Osteoblast (primary cell): ENCODE data around the gene BTBD18. TPM values are rescaled to one million over a fixed set of nuclear protein-coding genes. Genes with fewer than 3 reads are reported as not detected.

ENCODE experiments used
- DNase-seq: peaks from one replicate; pipeline ENCODE4 v3.0.0; 2011; ENCODE audit warnings: low spot score, mixed read lengths; ENCODE audit not compliant: insufficient read length; ENCODE audit errors: missing footprints
- H2AFZ ChIP-seq: 2 replicates; pipeline ENCODE4 v1.6.0; 2011; ENCODE audit warnings: mild to moderate bottlenecking, low read length
- H3K27ac ChIP-seq: 2 replicates; pipeline ENCODE4 v1.5.1; 2011; ENCODE audit warnings: mild to moderate bottlenecking, low read depth, low read length, moderate library complexity
- H3K27me3 ChIP-seq: 2 replicates; pipeline ENCODE4 v1.6.0; 2012; ENCODE audit warnings: mild to moderate bottlenecking, control low read depth, inconsistent platforms, low read length, moderate library complexity; ENCODE audit not compliant: insufficient read depth
- H3K36me3 ChIP-seq: 2 replicates; pipeline ENCODE4 v1.5.1; 2011; ENCODE audit warnings: mild to moderate bottlenecking, low read length, control low read depth, moderate library complexity; ENCODE audit not compliant: insufficient read depth
- H3K4me1 ChIP-seq: 2 replicates; pipeline ENCODE4 v1.5.1; 2011; ENCODE audit warnings: mild to moderate bottlenecking, low read length, control low read depth, moderate library complexity; ENCODE audit not compliant: insufficient read depth
- H3K4me2 ChIP-seq: 2 replicates; pipeline ENCODE4 v1.6.0; 2011; ENCODE audit warnings: mild to moderate bottlenecking, low read length; ENCODE audit not compliant: insufficient read depth
- H3K4me3 ChIP-seq: fragments of 200-600 bp; sonication (generic); 3 replicates; pipeline ENCODE4 v1.5.1; 2012; ENCODE audit warnings: mild to moderate bottlenecking, low read length, inconsistent platforms; ENCODE audit not compliant: insufficient read depth
- H3K79me2 ChIP-seq: 2 replicates; pipeline ENCODE4 v1.6.0; 2012; ENCODE audit warnings: mild to moderate bottlenecking, low read length, control low read depth, inconsistent platforms; ENCODE audit not compliant: insufficient read depth
- H3K9me3 ChIP-seq: 2 replicates; pipeline ENCODE4 v1.5.1; 2011; ENCODE audit warnings: low read depth, low read length, control low read depth
- H4K20me1 ChIP-seq: 2 replicates; pipeline ENCODE4 v1.6.0; 2012; ENCODE audit warnings: mild to moderate bottlenecking, low read length, control low read depth; ENCODE audit not compliant: insufficient read depth
- CTCF ChIP-seq: IDR thresholded peaks from 2 replicates; pipeline ENCODE4 v1.5.1; 2011; ENCODE audit warnings: mild to moderate bottlenecking, low read depth, low read length, moderate library complexity; ENCODE audit errors: extremely low read depth
- total RNA-seq: library from RNA; depleted of rRNA; stranded (reverse); fragments of >200 nt; gene quantifications from 2 replicates; pipeline ENCODE4 v1.2.3, GENCODE V29; 2012

BTBD18 gene
- total RNA-seq = not detected in 2 replicates

- no peaks in the 10 kb centered on the region for H3K4me1 ChIP-seq
- no peak within 1 kb of the TSS for H2AFZ ChIP-seq
- no peak within 1 kb of the TSS for H3K27ac ChIP-seq
- peaks cover 3% of the 10 kb centered on the region for H3K36me3 ChIP-seq
- H3K4me3 ChIP-seq = no peak within 1 kb of the TSS
- peak; percentile 63 for TF ChIP-seq CTCF
- no peaks in the 10 kb centered on the region for H4K20me1 ChIP-seq
- no peaks in the 10 kb centered on the region for H3K79me2 ChIP-seq
- no peaks in the 10 kb centered on the region for H3K27me3 ChIP-seq
- DNase-seq = peak; percentile 90
- H3K4me2 ChIP-seq = no peak within 1 kb of the TSS
- no peaks in the 10 kb centered on the region for H3K9me3 ChIP-seq
Measured at GRCh38 chr11:57751676-57752253, at the start of gene BTBD18. Gene BTBD18 (minus strand): TSS chr11:57751819. CDS start chr11:57751188, 631 bp downstream.

GRCh38 chr11:57801183-57801485, 49.5 kb upstream of the BTBD18 start:
- Histone ChIP-seq H3K4me2 (no peak overlapping the region), H2AFZ (no peak overlapping the region), H3K4me1 (peaks cover 16% of the 10 kb centered on the region), H3K27me3 (no peaks in the 10 kb centered on the region), H3K4me3 (no peak overlapping the region), H3K36me3 (peaks cover 51% of the 10 kb centered on the region), H3K9me3 (no peaks in the 10 kb centered on the region), H3K79me2 (peaks cover 68% of the 10 kb centered on the region), H3K27ac (no peak overlapping the region), H4K20me1 (peaks cover 29% of the 10 kb centered on the region)
- no peak for TF ChIP-seq CTCF
- no peak for DNase-seq

GRCh38 chr11:57800444-57801182, 49.0 kb upstream of the BTBD18 start:
- Histone ChIP-seq H3K4me1 (peaks cover 16% of the 10 kb centered on the region), H3K79me2 (peaks cover 67% of the 10 kb centered on the region), H3K4me3 (no peak overlapping the region), H3K27ac (no peak overlapping the region), H3K4me2 (no peak overlapping the region), H3K27me3 (no peaks in the 10 kb centered on the region), H3K9me3 (no peaks in the 10 kb centered on the region), H4K20me1 (peaks cover 26% of the 10 kb centered on the region), H3K36me3 (peaks cover 51% of the 10 kb centered on the region), H2AFZ (no peak overlapping the region)
- no peak for DNase-seq
- peak; percentile 80 for TF ChIP-seq CTCF

- Histone ChIP-seq H3K27ac (peak overlapping the region; percentile 34), H2AFZ (no peak overlapping the region), H3K79me2 (peaks cover 76% of the 10 kb centered on the region), H3K4me3 (no peak overlapping the region), H3K9me3 (no peaks in the 10 kb centered on the region), H3K4me2 (no peak overlapping the region), H4K20me1 (peaks cover 24% of the 10 kb centered on the region), H3K27me3 (no peaks in the 10 kb centered on the region), H3K36me3 (peaks cover 47% of the 10 kb centered on the region), H3K4me1 (peaks cover 16% of the 10 kb centered on the region)
- no peak for TF ChIP-seq CTCF
- DNase-seq = no peak
Measured at GRCh38 chr11:57798905-57799559, 47.4 kb upstream of the BTBD18 start.
